ENCODE results near the gene HMCN2.

GRCh38 chr9:130235558-130236435 is 29.8 kb upstream of the HMCN2 start:
- TF ChIP-seq, protein P1, sequence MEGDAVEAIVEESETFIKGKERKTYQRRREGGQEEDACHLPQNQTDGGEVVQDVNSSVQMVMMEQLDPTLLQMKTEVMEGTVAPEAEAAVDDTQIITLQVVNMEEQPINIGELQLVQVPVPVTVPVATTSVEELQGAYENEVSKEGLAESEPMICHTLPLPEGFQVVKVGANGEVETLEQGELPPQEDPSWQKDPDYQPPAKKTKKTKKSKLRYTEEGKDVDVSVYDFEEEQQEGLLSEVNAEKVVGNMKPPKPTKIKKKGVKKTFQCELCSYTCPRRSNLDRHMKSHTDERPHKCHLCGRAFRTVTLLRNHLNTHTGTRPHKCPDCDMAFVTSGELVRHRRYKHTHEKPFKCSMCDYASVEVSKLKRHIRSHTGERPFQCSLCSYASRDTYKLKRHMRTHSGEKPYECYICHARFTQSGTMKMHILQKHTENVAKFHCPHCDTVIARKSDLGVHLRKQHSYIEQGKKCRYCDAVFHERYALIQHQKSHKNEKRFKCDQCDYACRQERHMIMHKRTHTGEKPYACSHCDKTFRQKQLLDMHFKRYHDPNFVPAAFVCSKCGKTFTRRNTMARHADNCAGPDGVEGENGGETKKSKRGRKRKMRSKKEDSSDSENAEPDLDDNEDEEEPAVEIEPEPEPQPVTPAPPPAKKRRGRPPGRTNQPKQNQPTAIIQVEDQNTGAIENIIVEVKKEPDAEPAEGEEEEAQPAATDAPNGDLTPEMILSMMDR (IDR thresholded peaks at IDR 0.05) = peak; percentile 96 to 99 (median 98)
- TF ChIP-seq POLR2A (IDR thresholded peaks at IDR 0.05) = no peak
- TF ChIP-seq POLR2AphosphoS5 (IDR thresholded peaks at IDR 0.05) = no peak

Data from upper lobe of left lung (tissue), 4 donors.